Thyroid gland (tissue), 4 donors: ENCODE data around the gene STK24. TPM values are rescaled to one million over a fixed set of nuclear protein-coding genes. Genes with fewer than 3 reads are reported as not detected.

Source experiments
- DNase-seq, 2 donors: peaks; one replicate each; pipeline ENCODE4 v3.0.0-alpha.2; 2019
- H3K27ac ChIP-seq, 3 donors: fragments of 200-600 bp; sonication (generic); 1 replicate in 2 of 3; 2 replicates in 1 of 3; pipeline ENCODE4 v1.5.1; 2016 to 2019; ENCODE audit warnings: mild to moderate bottlenecking in 1 of 3, moderate library complexity in 1 of 3
- H3K27me3 ChIP-seq: fragments of 200-600 bp; sonication (generic); one replicate; pipeline ENCODE4 v1.5.1; 2019
- H3K36me3 ChIP-seq, 2 donors: fragments of 200-600 bp; sonication (generic); one replicate each; pipeline ENCODE4 v1.5.1; 2016 to 2019
- H3K4me1 ChIP-seq, 2 donors: fragments of 200-600 bp; sonication (generic); one replicate each; pipeline ENCODE4 v1.5.1; 2017 to 2019
- H3K4me3 ChIP-seq, 3 donors: fragments of 200-600 bp; sonication (generic); replicated peaks in 1 of 3; 1 replicate in 2 of 3; 2 replicates in 1 of 3; pipeline ENCODE4 v1.5.1; 2016; ENCODE audit warnings: mild to moderate bottlenecking in 1 of 3
- H3K9me3 ChIP-seq: fragments of 200-600 bp; sonication (generic); one replicate; pipeline ENCODE4 v1.5.1; 2017
- CTCF ChIP-seq, 6 experiments: fragments of 200-600 bp in 3 of 6; fragments of 450-650 bp in 3 of 6; sonication (generic) in 3 of 6; IDR thresholded peaks; one replicate each; pipeline ENCODE4 v1.5.1; 2016 to 2019; ENCODE audit warnings: antibody characterized with exemption in 6 of 6, mild to moderate bottlenecking in 2 of 6, inconsistent platforms in 1 of 6, moderate library complexity in 1 of 6
- POLR2A ChIP-seq, 2 donors: fragments of 450-650 bp; IDR thresholded peaks; one replicate each; pipeline ENCODE4 v1.6.1; 2017; ENCODE audit warnings: antibody characterized with exemption in 2 of 2, mild to moderate bottlenecking in 2 of 2, moderate library complexity in 1 of 2
- WGBS, 2 donors: methylation state at CpG; one replicate each; pipeline ENCODE4 v1.1.5; 2017; 5-methylcytosine and 5-hydroxymethylcytosine counted together
- intact Hi-C: fragments of 100-400 bp; cut with DNase I; formaldehyde crosslinking; loops from one replicate; pipeline ENCODE4 v1.15.1; 2023
- total RNA-seq, 4 donors: library from RNA; depleted of rRNA; stranded (reverse); fragments of >200 nt; gene quantifications; one replicate each; pipeline ENCODE4 v1.2.3, GENCODE V29; 2016

STK24 gene
- total RNA-seq, 4 donors from 2014 or later, result 74.5 to 102 (median 90.7) TPM

- intact Hi-C loops, result no loop called here
- 56 to 63% methylated on average over 20 to 22 of the region's 23 CpGs for WGBS, 2 donors
- peaks cover 18 to 26% of the 10 kb centered on the region in 2 donors for H3K36me3 ChIP-seq
- peaks cover 30 to 45% of the 10 kb centered on the region in 2 donors for H3K4me1 ChIP-seq
- H3K9me3 ChIP-seq, result no peaks in the 10 kb centered on the region
- DNase-seq, result peak; percentile 70 to 75
- peak in 1 of 2 donors; percentile 27 for TF ChIP-seq POLR2A (IDR thresholded peaks at IDR 0.05)
- TF ChIP-seq CTCF (IDR thresholded peaks at IDR 0.05), result no peak
- H3K27ac ChIP-seq, result peak overlapping the region; percentile 41 to 95 (median 94)
- H3K27me3 ChIP-seq, result no peaks in the 10 kb centered on the region
- no peak overlapping the region for H3K4me3 ChIP-seq
These were observed 125.0 kb downstream of the STK24 start for GRCh38 chr13:98451676-98452470.

- peak; percentile 74 to 81 for DNase-seq
- Histone ChIP-seq H3K27ac (peak overlapping the region; percentile 41 to 95 (median 94)), H3K27me3 (no peaks in the 10 kb centered on the region), H3K4me3 (no peak overlapping the region), H3K4me1 (peaks cover 30 to 47% of the 10 kb centered on the region in 2 donors), H3K9me3 (no peaks in the 10 kb centered on the region), H3K36me3 (peaks cover 27 to 31% of the 10 kb centered on the region in 2 donors)
- WGBS, 2 donors, result 55 to 66% methylated on average over 13 to 14 of the region's 14 CpGs
- intact Hi-C loops, result no loop called here
- peak in 1 of 2 donors; percentile 26 for TF ChIP-seq POLR2A (IDR thresholded peaks at IDR 0.05)
- no peak for TF ChIP-seq CTCF (IDR thresholded peaks at IDR 0.05)
These were observed 126.3 kb downstream of the STK24 start for GRCh38 chr13:98450539-98451111.

- Histone ChIP-seq H3K4me1 (peaks cover 26 to 53% of the 10 kb centered on the region in 2 donors), H3K9me3 (no peaks in the 10 kb centered on the region), H3K27ac (peak overlapping the region; percentile 41 to 95 (median 94)), H3K4me3 (no peak overlapping the region), H3K36me3 (peaks cover 27 to 31% of the 10 kb centered on the region in 2 donors), H3K27me3 (no peaks in the 10 kb centered on the region)
- intact Hi-C loops, result no loop called here
- TF ChIP-seq CTCF (IDR thresholded peaks at IDR 0.05) (no peak), POLR2A (IDR thresholded peaks at IDR 0.05) (no peak)
- no peak for DNase-seq
- 70 to 78% methylated on average over 1 of the region's 1 CpG for WGBS, 2 donors
These were observed 126.9 kb downstream of the STK24 start for GRCh38 chr13:98450026-98450425.

- H3K36me3 ChIP-seq, result peaks cover 27 to 31% of the 10 kb centered on the region in 2 donors
- H3K27ac ChIP-seq, result peak overlapping the region in 2 of 3 donors; percentile 94 to 95
- no peaks in the 10 kb centered on the region for H3K27me3 ChIP-seq
- TF ChIP-seq POLR2A (IDR thresholded peaks at IDR 0.05) (no peak), CTCF (IDR thresholded peaks at IDR 0.05) (no peak)
- DNase-seq, result no peak
- 93 to 96% methylated on average over 16 of the region's 16 CpGs for WGBS, 2 donors
- H3K4me1 ChIP-seq, result peaks cover 21 to 47% of the 10 kb centered on the region in 2 donors
- H3K9me3 ChIP-seq, result no peaks in the 10 kb centered on the region
- intact Hi-C loops, result loop anchor here (5.0 to 10.0 kb wide), 2 partner anchors 126 to 203 kb away; partner anchors contain the start of gene STK24
- no peak overlapping the region for H3K4me3 ChIP-seq
These were observed 127.6 kb downstream of the STK24 start for GRCh38 chr13:98449273-98449672.

GRCh38 chr13:98448642-98448928 lies 128.3 kb downstream of the STK24 start:
- H3K27me3 ChIP-seq, result no peaks in the 10 kb centered on the region
- no peak for DNase-seq
- H3K4me1 ChIP-seq, result peaks cover 16 to 40% of the 10 kb centered on the region in 2 donors
- 92% methylated on average over 5 of the region's 5 CpGs for WGBS, 2 donors
- H3K36me3 ChIP-seq, result peaks cover 27 to 31% of the 10 kb centered on the region in 2 donors
- intact Hi-C loops, result loop anchor here (5.0 to 10.0 kb wide), 2 partner anchors 126 to 204 kb away; partner anchors contain the start of gene STK24
- H3K4me3 ChIP-seq, result no peak overlapping the region
- no peaks in the 10 kb centered on the region for H3K9me3 ChIP-seq
- TF ChIP-seq POLR2A (IDR thresholded peaks at IDR 0.05), result no peak
- no peak for TF ChIP-seq CTCF (IDR thresholded peaks at IDR 0.05)
- no peak overlapping the region for H3K27ac ChIP-seq
